ENCODE results near the gene LPP. TPM values are rescaled to one million over a fixed set of nuclear protein-coding genes. Genes with fewer than 3 reads are reported as not detected.

LPP gene
- total and polyA plus RNA-seq, 9 of the 15 experiments (the other 6 are each of a cell fraction or from before 2014, with no cell fraction given), result 0.07 to 0.18 TPM; not detected in 7

DNA sequence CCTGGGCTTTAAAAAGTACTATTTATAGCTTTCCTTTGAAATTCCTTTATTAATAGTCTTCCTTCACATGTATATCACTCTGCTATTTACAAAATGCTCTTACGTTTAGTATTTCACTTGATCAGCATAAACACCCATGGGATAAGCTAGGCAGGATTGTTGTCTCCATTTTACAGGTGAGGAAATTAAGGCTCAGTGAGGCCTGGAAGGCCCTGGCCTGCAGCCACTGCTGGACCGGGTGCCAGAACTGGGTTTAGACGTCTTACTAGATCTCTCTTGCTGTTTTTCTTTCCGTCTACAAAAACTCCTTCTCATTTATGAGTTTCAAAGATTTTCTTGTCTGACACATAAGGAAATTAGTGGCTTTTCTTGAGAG, 236.4 kb downstream of the LPP start:
- FAIRE-seq, result no peak
- Histone ChIP-seq H3K9me1 (ENCODE audit: control insufficient read depth, insufficient read depth, low read length) (no peaks in the 10 kb centered on the region), H4K20me1 (replicated peaks; ENCODE audit: control insufficient read depth, insufficient read depth, low read length) (no peaks in the 10 kb centered on the region), H3K4me3 (no peak overlapping the region), H3K9ac (ENCODE audit: insufficient read depth in 1 of 2, low read depth in 2 of 2, low read length in 2 of 2) (no peak overlapping the region), H3K27me3 (ENCODE audit: control insufficient read depth in 2 of 2, insufficient read depth in 2 of 2, low read length in 2 of 2) (no peaks in the 10 kb centered on the region), H3K79me2 (ENCODE audit: control insufficient read depth, insufficient read depth, low read length) (no peaks in the 10 kb centered on the region), H2AFZ (ENCODE audit: low read depth, low read length) (no peak overlapping the region), H3K9me3 (replicated peaks; ENCODE audit: control insufficient read depth, insufficient read depth, low read depth, low read length) (no peaks in the 10 kb centered on the region), H3K4me1 (replicated peaks in 1 of 2; ENCODE audit: control insufficient read depth in 2 of 2, insufficient read depth in 2 of 2, low read length in 2 of 2) (no peaks in the 10 kb centered on the region), H3K4me2 (ENCODE audit: insufficient read depth, low read length) (no peak overlapping the region), H3K36me3 (ENCODE audit: control insufficient read depth, insufficient read depth, low read length) (no peaks in the 10 kb centered on the region), H3K27ac (ENCODE audit: extremely low read depth, low read depth, low read length) (no peak overlapping the region)
- in situ Hi-C loops (cut with MboI), result no loop called here
- intact Hi-C loops (cut with micrococcal nuclease), result no loop called here
- BruUV-seq (replicated peaks), result no TSS peak
- no peak for DNase-seq (ENCODE audit: extremely low read depth in 1 of 4, low spot score in 3 of 4)
- 3% methylated on average over 4 of the region's 4 CpGs for WGBS (ENCODE audit: insufficient coverage, low coverage, missing lambda C conversion rate)
- no peak for TF ChIP-seq MNT (conservative IDR thresholded peaks at IDR 0.05)
- TF ChIP-seq PCBP1 (IDR thresholded peaks at IDR 0.05; ENCODE audit: low read depth, low read length, poor library complexity, severe bottlenecking), result no peak
- TF ChIP-seq EWSR1 (IDR thresholded peaks at IDR 0.05; ENCODE audit: borderline replicate concordance, low read depth, partially characterized antibody), result no peak
- no peak for TF ChIP-seq CHD1 (IDR thresholded peaks at IDR 0.05; ENCODE audit: low read length)
- TF ChIP-seq, protein P1, sequence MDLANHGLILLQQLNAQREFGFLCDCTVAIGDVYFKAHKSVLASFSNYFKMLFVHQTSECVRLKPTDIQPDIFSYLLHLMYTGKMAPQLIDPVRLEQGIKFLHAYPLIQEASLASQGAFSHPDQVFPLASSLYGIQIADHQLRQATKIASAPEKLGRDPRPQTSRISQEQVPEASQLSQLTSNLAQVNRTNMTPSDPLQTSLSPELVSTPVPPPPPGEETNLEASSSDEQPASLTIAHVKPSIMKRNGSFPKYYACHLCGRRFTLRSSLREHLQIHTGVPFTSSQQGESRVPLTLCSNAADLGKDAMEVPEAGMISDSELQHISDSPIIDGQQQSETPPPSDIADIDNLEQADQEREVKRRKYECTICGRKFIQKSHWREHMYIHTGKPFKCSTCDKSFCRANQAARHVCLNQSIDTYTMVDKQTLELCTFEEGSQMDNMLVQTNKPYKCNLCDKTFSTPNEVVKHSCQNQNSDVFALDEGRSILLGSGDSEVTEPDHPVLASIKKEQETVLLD (IDR thresholded peaks at IDR 0.05), result no peak
- TF ChIP-seq BRCA1 (IDR thresholded peaks at IDR 0.05), result no peak
- TF ChIP-seq BRCA1 (CRISPR knock-in tag; IDR thresholded peaks at IDR 0.05), result no peak
- no peak for TF ChIP-seq MAFK (IDR thresholded peaks at IDR 0.05; ENCODE audit: low read length)
- TF ChIP-seq NR1H2 (CRISPR knock-in tag; IDR thresholded peaks at IDR 0.05), result no peak
- CTCF ChIA-PET (ENCODE audit: low intra/inter-chr PET ratio), result no interaction called here
- ATAC-seq, result no peak
- POLR2A ChIA-PET, result no interaction called here

All from K562 (cell line).